Keratinocyte (primary cell): ENCODE results near the gene LDAF1. TPM values are rescaled to one million over a fixed set of nuclear protein-coding genes. Genes with fewer than 3 reads are reported as not detected.

ENCODE experiments used
- DNase-seq: peaks from one replicate; pipeline ENCODE4 v3.0.0-alpha.2; 2011; ENCODE audit warnings: low read depth, missing footprints, low spot score
- FAIRE-seq: peaks from 2 replicates; lab custom pipeline; 2011; peaks lifted over from hg19 to GRCh38; lab: Jason Lieb, UNC
- H2AFZ ChIP-seq: 2 replicates; pipeline ENCODE4 v1.6.0; 2012; ENCODE audit warnings: low read length, control low read depth, inconsistent platforms; ENCODE audit not compliant: control insufficient read depth
- H3K27ac ChIP-seq: 2 replicates; pipeline ENCODE4 v1.5.1; 2011; ENCODE audit warnings: low read length; ENCODE audit not compliant: control insufficient read depth, insufficient read depth
- H3K27me3 ChIP-seq: 3 replicates; pipeline ENCODE4 v1.6.0; 2011; ENCODE audit warnings: low read length; ENCODE audit not compliant: control insufficient read depth, insufficient read depth; ENCODE audit errors: extremely low read depth
- H3K36me3 ChIP-seq, 2 experiments: 2 replicates in 1 of 2; 3 replicates in 1 of 2; pipeline ENCODE4 v1.5.1; 2011; ENCODE audit warnings: low read length in 2 of 2, mild to moderate bottlenecking in 1 of 2; ENCODE audit not compliant: control insufficient read depth in 2 of 2, insufficient read depth in 2 of 2; ENCODE audit errors: extremely low read depth in 1 of 2
- H3K4me1 ChIP-seq: 3 replicates; pipeline ENCODE4 v1.5.1; 2011; ENCODE audit warnings: low read length; ENCODE audit not compliant: control insufficient read depth, insufficient read depth; ENCODE audit errors: extremely low read depth
- H3K4me2 ChIP-seq: 3 replicates; pipeline ENCODE4 v1.6.0; 2011; ENCODE audit warnings: low read depth, low read length; ENCODE audit not compliant: control insufficient read depth, insufficient read depth; ENCODE audit errors: extremely low read depth
- H3K4me3 ChIP-seq, 3 experiments: fragments of 200-600 bp in 1 of 3; sonication (generic) in 1 of 3; 2 replicates in 2 of 3; 3 replicates in 1 of 3; pipeline ENCODE4 v1.5.1; 2011 to 2016; ENCODE audit warnings: low read length in 3 of 3, mild to moderate bottlenecking in 3 of 3, control low read depth in 2 of 3, inconsistent platforms in 1 of 3, low read depth in 1 of 3, mixed read lengths in 1 of 3, mixed run types in 1 of 3, moderate library complexity in 1 of 3; ENCODE audit not compliant: control insufficient read depth in 2 of 3, insufficient read depth in 2 of 3; ENCODE audit errors: extremely low read depth in 1 of 3
- H3K79me2 ChIP-seq: 2 replicates; pipeline ENCODE4 v1.6.0; 2012; ENCODE audit warnings: low read length; ENCODE audit not compliant: control insufficient read depth, insufficient read depth
- H3K9ac ChIP-seq: 3 replicates; pipeline ENCODE4 v1.6.0; 2011; ENCODE audit warnings: low read length; ENCODE audit not compliant: control insufficient read depth, insufficient read depth; ENCODE audit errors: extremely low read depth
- H3K9me1 ChIP-seq: 3 replicates; pipeline ENCODE4 v1.6.0; 2011; ENCODE audit warnings: low read length; ENCODE audit not compliant: control insufficient read depth, insufficient read depth; ENCODE audit errors: extremely low read depth
- H3K9me3 ChIP-seq: 2 replicates; pipeline ENCODE4 v1.5.1; 2012; ENCODE audit warnings: low read depth, low read length; ENCODE audit not compliant: control insufficient read depth
- H4K20me1 ChIP-seq: 3 replicates; pipeline ENCODE4 v1.6.0; 2011; ENCODE audit warnings: low read length; ENCODE audit not compliant: control insufficient read depth, insufficient read depth; ENCODE audit errors: extremely low read depth
- EZH2 ChIP-seq: IDR thresholded peaks from one replicate; pipeline ENCODE4 v1.6.1; 2012; ENCODE audit warnings: inconsistent platforms, mild to moderate bottlenecking, low read length, moderate library complexity
- dilution Hi-C: fragments of 300-500 bp; cut with MboI; formaldehyde crosslinking; loops from one replicate; pipeline ENCODE4 v1.7.0; 2020; ENCODE audit warnings: low sequenced_read_pairs; ENCODE audit not compliant: extremely low pct_ligation_motif_present
- polyA plus RNA-seq, 5 experiments: library from polyadenylated mRNA; depleted of rRNA in 3 of 5; stranded (reverse) in 3 of 5; stranded (forward) in 1 of 5; unstranded in 1 of 5; fragments of >200 nt; gene quantifications; 1 replicate in 1 of 5; 2 replicates in 3 of 5; 3 replicates in 1 of 5; pipeline versions ENCODE4 v1.2.1 to v1.2.3, GENCODE V29; 2011 to 2012; ENCODE audit warnings: missing spikeins in 2 of 5, low read depth in 1 of 5, low replicate concordance in 1 of 5
- TF ChIP-seq, protein P1 (sequence below), 3 experiments: IDR thresholded peaks in 1 of 3; conservative IDR thresholded peaks in 1 of 3; optimal IDR thresholded peaks in 1 of 3; 2 replicates in 2 of 3; 3 replicates in 1 of 3; pipeline versions ENCODE3 to v1.5.1; 2011; ENCODE audit warnings: low read length in 3 of 3, mild to moderate bottlenecking in 3 of 3, moderate library complexity in 2 of 3, control low read depth in 1 of 3, inconsistent platforms in 1 of 3; ENCODE audit not compliant: insufficient read depth in 2 of 3; ENCODE audit errors: extremely low read depth in 1 of 3

Gene LDAF1
- polyA plus RNA-seq, 1 donor (not counting 4 experiments of a cell fraction or from before 2014, with no cell fraction given) = 45.4 TPM

DNA sequence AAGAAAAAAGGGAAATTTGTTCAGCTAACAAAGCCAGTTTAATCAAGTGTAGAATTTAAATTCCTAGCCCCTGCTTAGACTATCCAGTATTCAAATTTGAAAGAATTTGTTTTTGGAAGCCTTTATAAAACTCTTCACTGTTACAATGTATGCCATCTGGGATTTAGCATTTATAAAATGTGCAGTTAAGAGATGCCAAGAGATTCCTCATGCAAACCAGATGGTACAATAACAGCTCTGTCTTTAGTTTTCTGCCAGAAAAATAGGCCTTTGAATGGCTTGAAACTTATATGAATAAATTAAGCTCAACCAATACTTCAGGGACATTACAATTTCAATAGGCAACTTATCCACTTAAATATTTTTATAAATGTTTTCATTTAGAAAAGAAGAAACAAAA is 68.3 kb downstream of the LDAF1 start:
- Histone ChIP-seq H3K4me3 (no peak overlapping the region), H3K9me3 (no peaks in the 10 kb centered on the region), H3K9ac (no peak overlapping the region), H3K36me3 (no peaks in the 10 kb centered on the region), H3K79me2 (no peaks in the 10 kb centered on the region), H3K27me3 (peaks cover 7% of the 10 kb centered on the region), H3K4me2 (no peak overlapping the region), H2AFZ (no peak overlapping the region), H4K20me1 (no peaks in the 10 kb centered on the region), H3K9me1 (no peaks in the 10 kb centered on the region), H3K27ac (no peak overlapping the region), H3K4me1 (no peaks in the 10 kb centered on the region)
- FAIRE-seq = no peak
- DNase-seq = no peak
- TF ChIP-seq, protein P1, sequence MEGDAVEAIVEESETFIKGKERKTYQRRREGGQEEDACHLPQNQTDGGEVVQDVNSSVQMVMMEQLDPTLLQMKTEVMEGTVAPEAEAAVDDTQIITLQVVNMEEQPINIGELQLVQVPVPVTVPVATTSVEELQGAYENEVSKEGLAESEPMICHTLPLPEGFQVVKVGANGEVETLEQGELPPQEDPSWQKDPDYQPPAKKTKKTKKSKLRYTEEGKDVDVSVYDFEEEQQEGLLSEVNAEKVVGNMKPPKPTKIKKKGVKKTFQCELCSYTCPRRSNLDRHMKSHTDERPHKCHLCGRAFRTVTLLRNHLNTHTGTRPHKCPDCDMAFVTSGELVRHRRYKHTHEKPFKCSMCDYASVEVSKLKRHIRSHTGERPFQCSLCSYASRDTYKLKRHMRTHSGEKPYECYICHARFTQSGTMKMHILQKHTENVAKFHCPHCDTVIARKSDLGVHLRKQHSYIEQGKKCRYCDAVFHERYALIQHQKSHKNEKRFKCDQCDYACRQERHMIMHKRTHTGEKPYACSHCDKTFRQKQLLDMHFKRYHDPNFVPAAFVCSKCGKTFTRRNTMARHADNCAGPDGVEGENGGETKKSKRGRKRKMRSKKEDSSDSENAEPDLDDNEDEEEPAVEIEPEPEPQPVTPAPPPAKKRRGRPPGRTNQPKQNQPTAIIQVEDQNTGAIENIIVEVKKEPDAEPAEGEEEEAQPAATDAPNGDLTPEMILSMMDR (optimal IDR thresholded peaks at IDR 0.05 in 1 of 3, IDR thresholded peaks at IDR 0.05 in 1 of 3, conservative IDR thresholded peaks at IDR 0.05 in 1 of 3; ENCODE audit: extremely low read depth in 1 of 3, insufficient read depth in 2 of 3, low read length in 3 of 3) = no peak
- TF ChIP-seq EZH2 = no peak
- dilution Hi-C loops = no loop called here

- FAIRE-seq (no peak), DNase-seq (no peak)
- TF ChIP-seq, protein P1 (optimal IDR thresholded peaks at IDR 0.05 in 1 of 3, IDR thresholded peaks at IDR 0.05 in 1 of 3, conservative IDR thresholded peaks at IDR 0.05 in 1 of 3; ENCODE audit: extremely low read depth in 1 of 3, insufficient read depth in 2 of 3, low read length in 3 of 3) = no peak
- no peak for TF ChIP-seq EZH2
- Histone ChIP-seq H3K79me2 (no peaks in the 10 kb centered on the region), H3K36me3 (no peaks in the 10 kb centered on the region), H3K27ac (no peak overlapping the region), H3K9ac (no peak overlapping the region), H3K9me1 (no peaks in the 10 kb centered on the region), H4K20me1 (no peaks in the 10 kb centered on the region), H3K4me2 (no peak overlapping the region), H3K27me3 (peaks cover 7% of the 10 kb centered on the region), H2AFZ (no peak overlapping the region), H3K9me3 (no peaks in the 10 kb centered on the region), H3K4me3 (no peak overlapping the region), H3K4me1 (no peaks in the 10 kb centered on the region)
- dilution Hi-C loops = no loop called here
Observed at GRCh38 chr16:21227866-21228265, 69.4 kb downstream of the LDAF1 start.
